D721Med (cell line): Measurements from ENCODE around the gene ZNF341.

Experiments used
- DNase-seq: peaks from one replicate; pipeline ENCODE4 v3.0.0; 2011; ENCODE audit warnings: low spot score; ENCODE audit not compliant: insufficient read length
- FAIRE-seq: peaks from 2 replicates; lab custom pipeline; 2011; peaks lifted over from hg19 to GRCh38; lab: Jason Lieb, UNC
- CTCF ChIP-seq: IDR thresholded peaks from 2 replicates; pipeline ENCODE4 v1.5.1; 2012; ENCODE audit warnings: mild to moderate bottlenecking, control low read depth; ENCODE audit not compliant: insufficient read depth; ENCODE audit errors: missing control alignments

The ZNF341 gene

GRCh38 chr20:33781945-33782344 is 50.1 kb downstream of the ZNF341 start:
- FAIRE-seq, result no peak
- no peak for TF ChIP-seq CTCF
- DNase-seq, result no peak

GRCh38 chr20:33783256-33783655 is 51.5 kb downstream of the ZNF341 start:
- TF ChIP-seq CTCF, result no peak
- FAIRE-seq, result no peak
- DNase-seq, result no peak

DNA sequence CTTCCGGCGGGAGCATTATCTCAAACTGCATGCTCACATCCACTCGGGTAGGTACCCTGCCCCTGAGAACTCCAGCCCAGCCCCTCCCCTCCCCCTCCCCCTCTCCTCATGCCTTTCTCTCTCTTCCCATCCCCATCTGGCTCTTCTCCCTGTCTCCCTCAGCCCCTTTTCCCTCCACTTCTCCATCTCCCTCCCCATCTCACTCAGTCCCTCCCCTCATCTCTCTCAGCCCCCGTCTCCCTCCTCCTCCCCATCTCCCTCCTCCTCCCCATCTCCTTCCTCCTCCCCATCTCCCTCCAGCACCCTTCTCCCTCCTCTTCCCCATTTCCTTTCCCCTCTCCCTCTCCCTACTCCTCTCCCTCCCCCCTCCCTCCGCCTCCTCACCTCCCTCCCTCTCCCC is 52.0 kb downstream of the ZNF341 start:
- no peak for TF ChIP-seq CTCF
- FAIRE-seq (no peak), DNase-seq (no peak)

GRCh38 chr20:33784225-33784624 is 52.4 kb downstream of the ZNF341 start:
- no peak for DNase-seq
- FAIRE-seq, result no peak
- TF ChIP-seq CTCF, result no peak

DNA sequence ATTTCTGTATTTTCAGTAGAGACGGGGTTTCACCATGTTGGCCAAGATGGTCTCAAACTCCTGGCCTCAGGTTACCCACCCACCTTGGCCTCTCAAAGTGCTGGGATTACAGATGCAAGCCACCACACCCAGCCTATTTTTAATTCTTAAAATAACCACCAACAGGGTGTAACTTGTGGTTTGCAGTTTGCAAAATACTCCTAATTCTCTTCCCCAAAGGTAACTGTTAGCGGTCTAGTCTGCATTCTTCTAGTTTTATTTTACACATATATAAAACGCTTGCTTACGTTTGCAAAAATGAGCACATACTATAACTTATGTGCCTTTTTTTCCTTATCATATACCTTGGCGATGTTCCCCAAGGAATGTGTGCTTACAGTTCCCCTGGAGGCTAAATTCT is 53.7 kb downstream of the ZNF341 start:
- FAIRE-seq, result no peak
- no peak for DNase-seq

GRCh38 chr20:33787253-33787891 is 55.6 kb downstream of the ZNF341 start:
- DNase-seq (no peak), FAIRE-seq (no peak)
- TF ChIP-seq CTCF, result no peak

More for the DNA sequence above, 53.7 kb downstream of the ZNF341 start:
- no peak for TF ChIP-seq CTCF

- DNase-seq (no peak), FAIRE-seq (no peak)
- TF ChIP-seq CTCF, result no peak
These were observed 56.7 kb downstream of the ZNF341 start for GRCh38 chr20:33788351-33789049.
